Measurements from ENCODE around the gene KATNA1.

KATNA1 gene

GRCh38 chr6:149642829-149643580, 5.5 kb downstream of the KATNA1 start:
- DNase-seq, result no peak
- Mint-ChIP-seq H3K9me3 (no peaks in the 10 kb centered on the region), H3K4me3 (no peak overlapping the region), H3K4me1 (peaks cover 18% of the 10 kb centered on the region), H3K27me3 (no peaks in the 10 kb centered on the region), H3K27ac (no peak overlapping the region)
- ATAC-seq, result no peak

GRCh38 chr6:149636124-149636523, 12.4 kb downstream of the KATNA1 start:
- DNase-seq, result no peak
- Mint-ChIP-seq H3K4me3 (no peak overlapping the region), H3K4me1 (no peaks in the 10 kb centered on the region), H3K27ac (no peak overlapping the region), H3K27me3 (no peaks in the 10 kb centered on the region), H3K9me3 (no peaks in the 10 kb centered on the region)
- no peak for ATAC-seq

- Mint-ChIP-seq H3K9me3 (no peaks in the 10 kb centered on the region), H3K27ac (no peak overlapping the region), H3K4me3 (no peak overlapping the region), H3K27me3 (no peaks in the 10 kb centered on the region), H3K4me1 (peaks cover 3% of the 10 kb centered on the region)
- ATAC-seq, result no peak
- DNase-seq, result no peak
Observed at GRCh38 chr6:149634315-149634714, 14.2 kb downstream of the KATNA1 start.

GRCh38 chr6:149628875-149629510, 19.5 kb downstream of the KATNA1 start:
- Mint-ChIP-seq H3K4me3 (no peak overlapping the region), H3K27me3 (no peaks in the 10 kb centered on the region), H3K4me1 (peaks cover 9% of the 10 kb centered on the region), H3K27ac (peak overlapping the region; percentile 49 to 62), H3K9me3 (no peaks in the 10 kb centered on the region)
- peak; percentile 57 for ATAC-seq
- DNase-seq, result no peak

GRCh38 chr6:149627672-149628071, 20.8 kb downstream of the KATNA1 start:
- H3K9me3 Mint-ChIP-seq, result no peaks in the 10 kb centered on the region
- DNase-seq, result no peak
- peak overlapping the region in 1 of 2 donors; percentile 69 for H3K27ac Mint-ChIP-seq
- no peak for ATAC-seq
- no peaks in the 10 kb centered on the region for H3K27me3 Mint-ChIP-seq
- H3K4me3 Mint-ChIP-seq, result no peak overlapping the region
- peaks cover 9% of the 10 kb centered on the region for H3K4me1 Mint-ChIP-seq

GRCh38 chr6:149615805-149616204, 32.7 kb downstream of the KATNA1 start:
- Mint-ChIP-seq H3K4me3 (no peak overlapping the region), H3K4me1 (no peaks in the 10 kb centered on the region), H3K27ac (no peak overlapping the region), H3K9me3 (no peaks in the 10 kb centered on the region), H3K27me3 (no peaks in the 10 kb centered on the region)
- no peak for DNase-seq
- ATAC-seq, result no peak

- no peak overlapping the region for H3K27ac Mint-ChIP-seq
- DNase-seq (no peak), ATAC-seq (no peak)
- no peaks in the 10 kb centered on the region for H3K9me3 Mint-ChIP-seq
- H3K4me3 Mint-ChIP-seq, result no peak overlapping the region
- peaks cover 1% of the 10 kb centered on the region for H3K4me1 Mint-ChIP-seq
- H3K27me3 Mint-ChIP-seq, result no peaks in the 10 kb centered on the region
Observed at GRCh38 chr6:149614337-149614736, 34.2 kb downstream of the KATNA1 start.

GRCh38 chr6:149608381-149608982, 40.0 kb downstream of the KATNA1 start:
- DNase-seq, result no peak
- Mint-ChIP-seq H3K27ac (peak overlapping the region in 1 of 2 donors; percentile 82), H3K4me3 (no peak overlapping the region), H3K4me1 (peaks cover 10% of the 10 kb centered on the region), H3K9me3 (no peaks in the 10 kb centered on the region), H3K27me3 (no peaks in the 10 kb centered on the region)
- no peak for ATAC-seq

- Mint-ChIP-seq H3K4me1 (no peaks in the 10 kb centered on the region), H3K27me3 (no peaks in the 10 kb centered on the region), H3K27ac (peak overlapping the region; percentile 19 to 88), H3K4me3 (no peak overlapping the region), H3K9me3 (no peaks in the 10 kb centered on the region)
- no peak for DNase-seq
- no peak for ATAC-seq
Observed at GRCh38 chr6:149600508-149600907, 48.0 kb downstream of the KATNA1 start.

- Mint-ChIP-seq H3K9me3 (no peaks in the 10 kb centered on the region), H3K4me3 (no peak overlapping the region), H3K27ac (no peak overlapping the region), H3K4me1 (no peaks in the 10 kb centered on the region), H3K27me3 (no peaks in the 10 kb centered on the region)
- ATAC-seq, result no peak
- no peak for DNase-seq
Observed at GRCh38 chr6:149593408-149593807, 55.1 kb downstream of the KATNA1 start.

GRCh38 chr6:149592983-149593382, 55.5 kb downstream of the KATNA1 start:
- H3K27ac Mint-ChIP-seq, result peak overlapping the region in 1 of 2 donors; percentile 27
- H3K4me1 Mint-ChIP-seq, result no peaks in the 10 kb centered on the region
- DNase-seq, result no peak
- H3K4me3 Mint-ChIP-seq, result no peak overlapping the region
- no peaks in the 10 kb centered on the region for H3K9me3 Mint-ChIP-seq
- ATAC-seq, result no peak
- no peaks in the 10 kb centered on the region for H3K27me3 Mint-ChIP-seq

- ATAC-seq (no peak), DNase-seq (no peak)
- H3K27ac Mint-ChIP-seq, result no peak overlapping the region
- no peaks in the 10 kb centered on the region for H3K27me3 Mint-ChIP-seq
- H3K9me3 Mint-ChIP-seq, result no peaks in the 10 kb centered on the region
- no peaks in the 10 kb centered on the region for H3K4me1 Mint-ChIP-seq
- H3K4me3 Mint-ChIP-seq, result no peak overlapping the region
Observed at GRCh38 chr6:149586149-149586548, 62.4 kb downstream of the KATNA1 start.

- ATAC-seq (no peak), DNase-seq (no peak)
- H3K27me3 Mint-ChIP-seq, result no peaks in the 10 kb centered on the region
- H3K27ac Mint-ChIP-seq, result no peak overlapping the region
- H3K4me3 Mint-ChIP-seq, result no peak overlapping the region
- H3K4me1 Mint-ChIP-seq, result no peaks in the 10 kb centered on the region
- H3K9me3 Mint-ChIP-seq, result no peaks in the 10 kb centered on the region
Observed at GRCh38 chr6:149581349-149581748, 67.2 kb downstream of the KATNA1 start.

- no peak for DNase-seq
- Mint-ChIP-seq H3K9me3 (no peaks in the 10 kb centered on the region), H3K4me1 (no peaks in the 10 kb centered on the region), H3K27ac (no peak overlapping the region), H3K27me3 (no peaks in the 10 kb centered on the region), H3K4me3 (no peak overlapping the region)
- no peak for ATAC-seq
Observed at GRCh38 chr6:149580880-149581279, 67.6 kb downstream of the KATNA1 start.

- DNase-seq (no peak), ATAC-seq (no peak)
- no peaks in the 10 kb centered on the region for H3K9me3 Mint-ChIP-seq
- peak overlapping the region; percentile 21 to 32 for H3K4me3 Mint-ChIP-seq
- peaks cover 17% of the 10 kb centered on the region for H3K4me1 Mint-ChIP-seq
- H3K27ac Mint-ChIP-seq, result no peak overlapping the region
- no peaks in the 10 kb centered on the region for H3K27me3 Mint-ChIP-seq
Observed at GRCh38 chr6:149567945-149568585, 80.4 kb downstream of the KATNA1 start.

- peaks cover 17% of the 10 kb centered on the region for H3K4me1 Mint-ChIP-seq
- H3K9me3 Mint-ChIP-seq, result no peaks in the 10 kb centered on the region
Observed at GRCh38 chr6:149567194-149567586, 81.3 kb downstream of the KATNA1 start.

More at GRCh38 chr6:149567194-149567586, 81.3 kb downstream of the KATNA1 start:
- DNase-seq (no peak), ATAC-seq (no peak)
- Mint-ChIP-seq H3K27ac (peak overlapping the region; percentile 87 to 98), H3K27me3 (no peaks in the 10 kb centered on the region), H3K4me3 (peak overlapping the region; percentile 93 to 97)
